ENCODE data around the gene TOE1.

GRCh38 chr1:45381243-45381642 lies 41.3 kb downstream of the TOE1 start:
- TF ChIP-seq, protein P1, sequence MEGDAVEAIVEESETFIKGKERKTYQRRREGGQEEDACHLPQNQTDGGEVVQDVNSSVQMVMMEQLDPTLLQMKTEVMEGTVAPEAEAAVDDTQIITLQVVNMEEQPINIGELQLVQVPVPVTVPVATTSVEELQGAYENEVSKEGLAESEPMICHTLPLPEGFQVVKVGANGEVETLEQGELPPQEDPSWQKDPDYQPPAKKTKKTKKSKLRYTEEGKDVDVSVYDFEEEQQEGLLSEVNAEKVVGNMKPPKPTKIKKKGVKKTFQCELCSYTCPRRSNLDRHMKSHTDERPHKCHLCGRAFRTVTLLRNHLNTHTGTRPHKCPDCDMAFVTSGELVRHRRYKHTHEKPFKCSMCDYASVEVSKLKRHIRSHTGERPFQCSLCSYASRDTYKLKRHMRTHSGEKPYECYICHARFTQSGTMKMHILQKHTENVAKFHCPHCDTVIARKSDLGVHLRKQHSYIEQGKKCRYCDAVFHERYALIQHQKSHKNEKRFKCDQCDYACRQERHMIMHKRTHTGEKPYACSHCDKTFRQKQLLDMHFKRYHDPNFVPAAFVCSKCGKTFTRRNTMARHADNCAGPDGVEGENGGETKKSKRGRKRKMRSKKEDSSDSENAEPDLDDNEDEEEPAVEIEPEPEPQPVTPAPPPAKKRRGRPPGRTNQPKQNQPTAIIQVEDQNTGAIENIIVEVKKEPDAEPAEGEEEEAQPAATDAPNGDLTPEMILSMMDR (conservative IDR thresholded peaks at IDR 0.05; ENCODE audit: low read depth, low read length): no peak
- TF ChIP-seq EZH2 (IDR thresholded peaks at IDR 0.05; ENCODE audit: low read length, unreplicated experiment) (no peak), EZH2phosphoT487 (IDR thresholded peaks at IDR 0.05; ENCODE audit: borderline replicate concordance, low read length) (no peak)
